GM12878 (cell line): ENCODE data around the gene MYO19. TPM values are rescaled to one million over a fixed set of nuclear protein-coding genes. Genes with fewer than 3 reads are reported as not detected.

Source experiments
- ATAC-seq: fragments of 200-7000 bp; cut with Tn5 transposase; 3 replicates; pipeline ENCODE4 v1.9.1; 2020; ENCODE audit warnings: mild to moderate bottlenecking, moderate library complexity
- BruUV-seq: library from RNA; stranded (reverse); fragments of 400-500 nt; replicated peaks from 2 replicates; lab custom pipeline; 2021; lab: Mats Ljungman, UMichigan
- CTCF ChIA-PET: fragments of 300-600 bp; sonication (Branson Sonifier 250); formaldehyde crosslinking; extraction: SDS; loops from one replicate; lab custom pipeline; 2021; ENCODE audit warnings: inconsistent platforms; lab: Yijun Ruan, JAX
- POLR2A ChIA-PET: fragments of 350-600 bp; formaldehyde crosslinking; extraction: SDS; loops from one replicate; lab custom pipeline; 2021; ENCODE audit warnings: inconsistent platforms; lab: Charles Lee
- RAD21 ChIA-PET: fragments of 300-600 bp; sonication (Branson Sonifier 250); formaldehyde crosslinking; loops from one replicate; lab custom pipeline; 2023; ENCODE audit warnings: antibody characterized with exemption; ENCODE audit not compliant: unreplicated experiment; lab: Charles Lee
- SMC1A ChIA-PET: fragments of 300-600 bp; sonication (Branson Sonifier 250); formaldehyde crosslinking; loops from one replicate; lab custom pipeline; 2023; ENCODE audit not compliant: unreplicated experiment, uncharacterized antibody; lab: Charles Lee
- DNase-seq: peaks from one replicate; pipeline ENCODE4 v3.0.0-alpha.2; 2011; ENCODE audit warnings: low read depth, low spot score
- FAIRE-seq: peaks from 3 replicates; lab custom pipeline; 2011; peaks lifted over from hg19 to GRCh38; lab: Jason Lieb, UNC
- H2AFZ ChIP-seq: 2 replicates; pipeline ENCODE4 v1.6.0; 2011; ENCODE audit warnings: low read depth, low read length, control low read depth; ENCODE audit not compliant: control insufficient read depth
- H3K27ac ChIP-seq: 2 replicates; pipeline ENCODE4 v1.5.1; 2011; ENCODE audit warnings: control low read depth; ENCODE audit not compliant: control insufficient read depth, insufficient read depth
- H3K27me3 ChIP-seq, 2 experiments: replicated peaks in 1 of 2; 2 replicates each; pipeline versions ENCODE4 v1.6.0 to v1.6.1; 2011; ENCODE audit warnings: low read length in 1 of 2; ENCODE audit not compliant: control insufficient read depth in 2 of 2, insufficient read depth in 2 of 2
- H3K36me3 ChIP-seq, 2 experiments: 2 replicates each; pipeline ENCODE4 v1.5.1; 2011; ENCODE audit warnings: low read length in 1 of 2; ENCODE audit not compliant: control insufficient read depth in 2 of 2, insufficient read depth in 2 of 2
- H3K4me1 ChIP-seq: 2 replicates; pipeline ENCODE4 v1.6.1; 2011; ENCODE audit warnings: mild to moderate bottlenecking, low read length, moderate library complexity, mixed read lengths; ENCODE audit not compliant: control insufficient read depth, insufficient read depth
- H3K4me2 ChIP-seq: 2 replicates; pipeline ENCODE4 v1.6.0; 2011; ENCODE audit warnings: control low read depth; ENCODE audit not compliant: control insufficient read depth, insufficient read depth
- H3K4me3 ChIP-seq: fragments of 200-600 bp; sonication (generic); 2 replicates; pipeline ENCODE4 v1.5.1; 2016
- H3K79me2 ChIP-seq: 2 replicates; pipeline ENCODE4 v1.6.0; 2011; ENCODE audit warnings: low read length; ENCODE audit not compliant: control insufficient read depth, insufficient read depth
- H3K9ac ChIP-seq: 2 replicates; pipeline ENCODE4 v1.8.0; 2011; ENCODE audit warnings: low read length, control low read depth, mixed read lengths; ENCODE audit not compliant: control insufficient read depth, insufficient read depth
- H3K9me3 ChIP-seq: replicated peaks from 3 replicates; pipeline ENCODE4 v1.5.1; 2011; ENCODE audit warnings: mild to moderate bottlenecking, low read length; ENCODE audit not compliant: control insufficient read depth, insufficient read depth
- H4K20me1 ChIP-seq: 2 replicates; pipeline ENCODE4 v1.6.0; 2011; ENCODE audit not compliant: control insufficient read depth, insufficient read depth
- ASH2L ChIP-seq: fragments of 300-600, 200-600 bp; sonication (generic); IDR thresholded peaks from 2 replicates; pipeline ENCODE4 v1.6.1; 2017; ENCODE audit warnings: low read depth, mild to moderate bottlenecking, borderline replicate concordance
- CBFB ChIP-seq: IDR thresholded peaks from 2 replicates; pipeline ENCODE4 v1.6.1; 2016; ENCODE audit warnings: antibody characterized with exemption, low read depth
- CREB1 ChIP-seq: IDR thresholded peaks from 2 replicates; pipeline ENCODE4 v1.6.1; 2012; ENCODE audit warnings: low read depth, mild to moderate bottlenecking, inconsistent platforms
- EP300 ChIP-seq, 2 experiments: fragments of 150-350 bp in 1 of 2; IDR thresholded peaks; 2 replicates each; pipeline ENCODE4 v1.6.1; 2011 to 2012; ENCODE audit warnings: low read depth in 2 of 2, low read length in 2 of 2, borderline replicate concordance in 1 of 2, improper control_type of control experiment in 1 of 2, inconsistent platforms in 1 of 2; ENCODE audit not compliant: control insufficient read depth in 1 of 2
- IRF3 ChIP-seq: fragments of 450-650 bp; IDR thresholded peaks from 2 replicates; pipeline ENCODE4 v1.6.1; 2014; ENCODE audit warnings: mild to moderate bottlenecking
- IRF5 ChIP-seq: fragments of 450-650 bp; IDR thresholded peaks from 2 replicates; pipeline ENCODE4 v1.6.1; 2017; ENCODE audit warnings: borderline replicate concordance
- MXI1 ChIP-seq: fragments of 150-350 bp; IDR thresholded peaks from 2 replicates; pipeline ENCODE4 v1.6.1; 2011; ENCODE audit warnings: low read depth, mild to moderate bottlenecking, inconsistent platforms, low read length, improper control_type of control experiment
- NFYB ChIP-seq: IDR thresholded peaks from 2 replicates; pipeline ENCODE4 v1.6.1; 2011; ENCODE audit warnings: low read depth, mild to moderate bottlenecking, low read length, improper control_type of control experiment, moderate library complexity; ENCODE audit not compliant: insufficient read depth
- RAD21 ChIP-seq: IDR thresholded peaks from 2 replicates; pipeline ENCODE4 v1.6.1; 2011; ENCODE audit warnings: mild to moderate bottlenecking, low read depth, low read length, moderate library complexity; ENCODE audit not compliant: insufficient read depth
- RAD51 ChIP-seq: fragments of 450-650 bp; IDR thresholded peaks from 2 replicates; pipeline ENCODE4 v1.6.1; 2016; ENCODE audit warnings: moderate library complexity, mild to moderate bottlenecking, inconsistent platforms
- SKIL ChIP-seq: fragments of 450-650 bp; IDR thresholded peaks from 2 replicates; pipeline ENCODE4 v1.6.1; 2017; ENCODE audit warnings: mild to moderate bottlenecking, low read depth, inconsistent platforms; ENCODE audit not compliant: poor library complexity, severe bottlenecking
- SREBF1 ChIP-seq: IDR thresholded peaks from 2 replicates; pipeline ENCODE4 v1.6.1; 2012; ENCODE audit warnings: mild to moderate bottlenecking, low read length
- STAT3 ChIP-seq: IDR thresholded peaks from 2 replicates; pipeline ENCODE4 v1.6.1; 2011; ENCODE audit warnings: low read depth, low read length, improper control_type of control experiment
- SUPT20H ChIP-seq: IDR thresholded peaks from 2 replicates; pipeline ENCODE4 v1.6.1; 2011; ENCODE audit warnings: low read depth, mild to moderate bottlenecking, low read length, moderate library complexity, borderline replicate concordance; ENCODE audit not compliant: control insufficient read depth
- ZBTB11 ChIP-seq: fragments of 450-650 bp; formaldehyde crosslinking; IDR thresholded peaks from 2 replicates; pipeline ENCODE4 v1.5.0; 2022; ENCODE audit warnings: mild to moderate bottlenecking, missing genetic modification characterization
- ZNF622 ChIP-seq: fragments of 450-650 bp; IDR thresholded peaks from 2 replicates; pipeline ENCODE4 v1.6.1; 2017; ENCODE audit warnings: mild to moderate bottlenecking, inconsistent platforms
- WGBS: methylation state at CpG from one replicate; pipeline ENCODE4 v1.1.6; 2016; ENCODE audit warnings: low lambda C conversion rate; ENCODE audit not compliant: insufficient replicate concordance, insufficient coverage; ENCODE audit errors: missing lambda C conversion rate; 5-methylcytosine and 5-hydroxymethylcytosine counted together
- in situ Hi-C: fragments of 300-500 bp; cut with MboI; formaldehyde crosslinking; loops from 9 replicates; pipeline ENCODE4 v1.14.3; 2018; ENCODE audit warnings: mixed read lengths
- intact Hi-C: fragments of 100-400 bp; cut with micrococcal nuclease; formaldehyde crosslinking; loops from one replicate; pipeline ENCODE4 v1.14.2; 2022; ENCODE audit not compliant: unreplicated experiment
- polyA plus RNA-seq, 11 experiments: library from polyadenylated mRNA; depleted of rRNA in 4 of 11; unstranded in 6 of 11; stranded (reverse) in 5 of 11; fragments of >200 nt; fragmentation: Nextera tagmentation in 4 of 11; fragmentation: Illumina TruSeq in 1 of 11; extraction: Ambion mirVana in 4 of 11; extraction: Trizol in 1 of 11; gene quantifications; 1 replicate in 1 of 11; 2 replicates in 10 of 11; pipeline versions ENCODE4 v1.2.1 to v1.2.3, GENCODE V29; 2011 to 2016; ENCODE audit warnings: inconsistent platforms in 2 of 11, missing spikeins in 2 of 11, low read depth in 1 of 11
- total RNA-seq, 4 experiments: library from RNA; depleted of rRNA in 3 of 4; stranded (reverse); fragments of >200 nt in 3 of 4; fragmentation: Illumina TruSeq in 1 of 4; extraction: Trizol in 1 of 4; gene quantifications; 2 replicates each; pipeline versions ENCODE4 v1.2.1 to v1.2.3, GENCODE V29; 2013 to 2021

MYO19 gene
- total and polyA plus RNA-seq, 10 of the 15 experiments (the other 5 are each of a cell fraction or from before 2014, with no cell fraction given) = 11.4 to 103 (median 67.1) TPM

GRCh38 chr17:36493956-36494355, 40.7 kb downstream of the MYO19 start:
- in situ Hi-C loops = loop anchor here (25.0 kb wide), 1 partner anchor 357 kb away; no protein-coding TSS in a partner anchor
- CTCF ChIA-PET = interaction anchor here (1.6 kb wide), 1 partner anchor 40 kb away, joined by 4 read pairs; the partner anchor contains the start of genes MYO19 and PIGW
- FAIRE-seq (no peak), ATAC-seq (no peak), DNase-seq (no peak)
- intact Hi-C loops = no loop called here
- BruUV-seq = no TSS peak
- Histone ChIP-seq H2AFZ (no peak overlapping the region), H3K4me2 (no peak overlapping the region), H3K79me2 (peaks cover under 1% of the 10 kb centered on the region), H3K27ac (no peak overlapping the region), H3K9me3 (no peaks in the 10 kb centered on the region), H3K4me1 (no peaks in the 10 kb centered on the region), H4K20me1 (no peaks in the 10 kb centered on the region), H3K4me3 (no peak overlapping the region), H3K9ac (no peak overlapping the region), H3K36me3 (peaks cover 11 to 29% of the 10 kb centered on the region in 2 experiments), H3K27me3 (no peaks in the 10 kb centered on the region)
- RAD21 ChIA-PET = no interaction called here
- POLR2A ChIA-PET = interaction anchor here (0.5 kb wide), 1 partner anchor 691 kb away, joined by 7 read pairs; no protein-coding TSS in a partner anchor
- TF ChIP-seq SKIL (no peak), NFYB (no peak), SUPT20H (no peak), RAD21 (no peak), STAT3 (no peak), SREBF1 (no peak), EP300 (IDR thresholded peaks at IDR 0.05; ENCODE audit: borderline replicate concordance in 1 of 2, control insufficient read depth in 1 of 2, low read depth in 2 of 2, low read length in 2 of 2) (no peak), IRF3 (no peak), ZNF622 (no peak), IRF5 (no peak), CBFB (no peak), CREB1 (no peak), ZBTB11 (CRISPR knock-in tag) (no peak), RAD51 (no peak), MXI1 (no peak), ASH2L (no peak)
- WGBS = 93% methylated on average over 1 of the region's 1 CpG
- SMC1A ChIA-PET = interaction anchor here (0.6 to 1.4 kb wide), 2 partner anchors 109 to 525 kb away, joined by 3 read pairs; no protein-coding TSS in a partner anchor
